PC-9 (cell line): ENCODE data around the gene SAPCD2. TPM values are rescaled to one million over a fixed set of nuclear protein-coding genes. Genes with fewer than 3 reads are reported as not detected.

Experiments
- BruUV-seq: library from RNA; stranded (reverse); fragments of 400-500 nt; replicated peaks from 2 replicates; lab custom pipeline; 2021; lab: Mats Ljungman, UMichigan
- CTCF ChIA-PET: fragments of 300-600 bp; sonication (Branson Sonifier 250); formaldehyde crosslinking; loops from one replicate; lab custom pipeline; 2022; ENCODE audit warnings: antibody characterized with exemption; lab: Charles Lee
- POLR2A ChIA-PET: fragments of 300-600 bp; sonication (Branson Sonifier 250); formaldehyde crosslinking; loops from one replicate; lab custom pipeline; 2022; ENCODE audit warnings: antibody characterized with exemption; ENCODE audit not compliant: unreplicated experiment; lab: Charles Lee
- DNase-seq, 2 experiments: peaks; one replicate each; pipeline versions ENCODE4 v3.0.0 to v3.0.0-alpha.2; 2015 to 2022; ENCODE audit warnings: mixed read lengths in 1 of 2
- H2AFZ ChIP-seq: fragments of 200-600 bp; sonication (generic); 2 replicates; pipeline ENCODE4 v1.8.1; 2017; ENCODE audit warnings: antibody characterized with exemption
- H3F3A ChIP-seq: fragments of 200-600 bp; sonication (generic); 2 replicates; pipeline ENCODE4 v1.8.1; 2017; ENCODE audit warnings: antibody characterized with exemption, mild to moderate bottlenecking, low read depth; ENCODE audit not compliant: insufficient read depth
- H3K27ac ChIP-seq: fragments of 200-600 bp; sonication (generic); 2 replicates; pipeline ENCODE4 v1.6.1; 2016; ENCODE audit warnings: mixed run types
- H3K27me3 ChIP-seq: fragments of 200-600 bp; sonication (generic); 2 replicates; pipeline ENCODE4 v1.6.1; 2016; ENCODE audit warnings: low read depth, mixed run types; ENCODE audit not compliant: insufficient read depth
- H3K36me3 ChIP-seq: fragments of 200-600 bp; sonication (generic); 2 replicates; pipeline ENCODE4 v1.6.1; 2016; ENCODE audit warnings: low read depth, mixed run types
- H3K4me1 ChIP-seq: fragments of 200-600 bp; sonication (generic); replicated peaks from 2 replicates; pipeline ENCODE4 v1.6.1; 2016; ENCODE audit warnings: mixed run types; ENCODE audit not compliant: insufficient read depth
- H3K4me2 ChIP-seq: fragments of 200-600 bp; sonication (generic); 2 replicates; pipeline ENCODE4 v1.6.1; 2017; ENCODE audit warnings: mixed run types
- H3K4me3 ChIP-seq: fragments of 200-600 bp; sonication (generic); 2 replicates; pipeline ENCODE4 v1.6.1; 2016; ENCODE audit warnings: mixed run types
- H3K79me2 ChIP-seq: fragments of 200-600 bp; sonication (generic); 2 replicates; pipeline ENCODE4 v1.6.1; 2017; ENCODE audit warnings: low read depth, mixed run types
- H3K9me2 ChIP-seq: fragments of 200-600 bp; sonication (generic); 2 replicates; pipeline ENCODE4 v1.8.1; 2017; ENCODE audit warnings: mild to moderate bottlenecking; ENCODE audit not compliant: insufficient read depth
- H3K9me3 ChIP-seq: fragments of 200-600 bp; sonication (generic); 2 replicates; pipeline ENCODE4 v1.8.1; 2016; ENCODE audit warnings: low read depth; ENCODE audit not compliant: insufficient read depth
- H4K20me1 ChIP-seq: fragments of 200-600 bp; sonication (generic); 2 replicates; pipeline ENCODE4 v1.8.1; 2017; ENCODE audit not compliant: insufficient read depth
- EZH2 ChIP-seq: fragments of 200-600 bp; sonication (generic); IDR thresholded peaks from 2 replicates; pipeline ENCODE4 v1.8.0; 2017; ENCODE audit warnings: antibody characterized with exemption, low read depth
- intact Hi-C: fragments of 100-400 bp; cut with micrococcal nuclease; formaldehyde crosslinking; loops from one replicate; pipeline ENCODE4 v1.10.0; 2022; ENCODE audit not compliant: unreplicated experiment
- total RNA-seq: library from RNA; stranded (reverse); gene quantifications from 2 replicates; pipeline ENCODE4 v1.2.3, GENCODE V29; 2021
- TF ChIP-seq, protein P1 (sequence below): fragments of 200-600 bp; sonication (generic); conservative IDR thresholded peaks from 2 replicates; pipeline ENCODE4 v1.6.1; 2017; ENCODE audit warnings: mixed run types, antibody characterized with exemption, mild to moderate bottlenecking, moderate library complexity

SAPCD2 gene
- total RNA-seq, 1 experiment from 2014 or later = 50.3 TPM

- H3K4me3 ChIP-seq = no peak overlapping the region; the same call in 1 of the 2 replicates
- TF ChIP-seq, protein P1, sequence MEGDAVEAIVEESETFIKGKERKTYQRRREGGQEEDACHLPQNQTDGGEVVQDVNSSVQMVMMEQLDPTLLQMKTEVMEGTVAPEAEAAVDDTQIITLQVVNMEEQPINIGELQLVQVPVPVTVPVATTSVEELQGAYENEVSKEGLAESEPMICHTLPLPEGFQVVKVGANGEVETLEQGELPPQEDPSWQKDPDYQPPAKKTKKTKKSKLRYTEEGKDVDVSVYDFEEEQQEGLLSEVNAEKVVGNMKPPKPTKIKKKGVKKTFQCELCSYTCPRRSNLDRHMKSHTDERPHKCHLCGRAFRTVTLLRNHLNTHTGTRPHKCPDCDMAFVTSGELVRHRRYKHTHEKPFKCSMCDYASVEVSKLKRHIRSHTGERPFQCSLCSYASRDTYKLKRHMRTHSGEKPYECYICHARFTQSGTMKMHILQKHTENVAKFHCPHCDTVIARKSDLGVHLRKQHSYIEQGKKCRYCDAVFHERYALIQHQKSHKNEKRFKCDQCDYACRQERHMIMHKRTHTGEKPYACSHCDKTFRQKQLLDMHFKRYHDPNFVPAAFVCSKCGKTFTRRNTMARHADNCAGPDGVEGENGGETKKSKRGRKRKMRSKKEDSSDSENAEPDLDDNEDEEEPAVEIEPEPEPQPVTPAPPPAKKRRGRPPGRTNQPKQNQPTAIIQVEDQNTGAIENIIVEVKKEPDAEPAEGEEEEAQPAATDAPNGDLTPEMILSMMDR = no peak
- no peak for TF ChIP-seq EZH2
- peaks cover 33% of the 10 kb centered on the region for H3F3A ChIP-seq
- H3K27me3 ChIP-seq = no peaks in the 10 kb centered on the region
- no peaks in the 10 kb centered on the region for H3K9me2 ChIP-seq
- H3K4me2 ChIP-seq = peak overlapping the region; percentile 64
- ChIA-PET POLR2A (interaction anchor here (0.8 kb wide), 1 partner anchor 12 kb away, joined by 6 read pairs; no protein-coding TSS in a partner anchor), CTCF (no interaction called here)
- intact Hi-C loops = no loop called here
- no peaks in the 10 kb centered on the region for H3K9me3 ChIP-seq
- no peaks in the 10 kb centered on the region for H3K36me3 ChIP-seq
- H3K4me1 ChIP-seq = peaks cover 39% of the 10 kb centered on the region
- H3K79me2 ChIP-seq = peaks cover 14% of the 10 kb centered on the region
- peak overlapping the region; percentile 60 for H3K27ac ChIP-seq
- no TSS peak for BruUV-seq
- peak; percentile 87 for DNase-seq
- 0 out of 2 replicates have a peak, but pooled peaks cover 4% of the 10 kb centered on the region for H4K20me1 ChIP-seq
- H2AFZ ChIP-seq = no peak overlapping the region
These were observed 13.1 kb upstream of the SAPCD2 start for GRCh38 chr9:137083394-137084004.

DNA sequence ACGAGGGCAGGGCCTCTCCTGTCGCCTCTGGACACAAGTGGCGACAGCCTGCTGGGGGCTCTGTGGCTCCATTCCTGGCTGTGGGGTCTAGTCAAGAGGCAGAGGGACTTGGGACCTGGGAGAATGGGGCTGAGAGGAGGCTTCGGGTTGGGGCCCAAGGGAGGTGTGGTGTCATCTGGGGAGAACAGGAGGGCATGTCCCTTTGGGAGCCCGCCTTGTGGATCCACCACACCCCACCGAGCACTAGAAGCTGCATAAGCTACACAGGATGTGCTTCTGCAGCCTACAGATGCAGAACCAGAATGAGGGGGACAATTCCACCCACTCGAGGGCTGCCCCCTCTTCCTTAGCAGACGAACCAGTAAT is 12.6 kb upstream of the SAPCD2 start:
- Histone ChIP-seq H3K4me1 (peaks cover 34% of the 10 kb centered on the region), H3K9me2 (no peaks in the 10 kb centered on the region), H2AFZ (no peak overlapping the region), H3K4me3 (no peak overlapping the region), H3K36me3 (no peaks in the 10 kb centered on the region), H3K27me3 (no peaks in the 10 kb centered on the region), H3K79me2 (peaks cover 10% of the 10 kb centered on the region), H4K20me1 (no peaks in the 10 kb centered on the region), H3F3A (peaks cover 28% of the 10 kb centered on the region), H3K9me3 (no peaks in the 10 kb centered on the region), H3K4me2 (peak overlapping the region; percentile 64), H3K27ac (no peak overlapping the region)
- intact Hi-C loops = no loop called here
- ChIA-PET CTCF (no interaction called here), POLR2A (no interaction called here)
- peak in 1 of 2 experiments; percentile 30 for DNase-seq
- TF ChIP-seq EZH2 = no peak
- TF ChIP-seq, protein P1 = no peak
- BruUV-seq = no TSS peak

- Histone ChIP-seq H4K20me1 (no peaks in the 10 kb centered on the region), H3K4me3 (no peak overlapping the region), H3K4me1 (peaks cover 29% of the 10 kb centered on the region), H3K79me2 (peaks cover 4% of the 10 kb centered on the region; the same call in 1 of the 2 replicates), H2AFZ (no peak overlapping the region), H3K4me2 (no peak overlapping the region), H3K9me3 (no peaks in the 10 kb centered on the region), H3K27me3 (no peaks in the 10 kb centered on the region), H3K9me2 (no peaks in the 10 kb centered on the region), H3K36me3 (no peaks in the 10 kb centered on the region), H3F3A (peaks cover 28% of the 10 kb centered on the region), H3K27ac (no peak overlapping the region)
- BruUV-seq = no TSS peak
- peak in 1 of 2 experiments; percentile 18 for DNase-seq
- ChIA-PET CTCF (interaction anchor here (1.1 kb wide), 1 partner anchor 15 kb away, joined by 4 read pairs; no protein-coding TSS in a partner anchor), POLR2A (no interaction called here)
- TF ChIP-seq EZH2 = no peak
- intact Hi-C loops = no loop called here
These were observed 12.0 kb upstream of the SAPCD2 start for GRCh38 chr9:137082222-137082924.
